Smooth muscle cell (in vitro differentiated cells): ENCODE results near the gene RRP12. TPM values are rescaled to one million over a fixed set of nuclear protein-coding genes. Genes with fewer than 3 reads are reported as not detected.

Experiments
- DNase-seq: peaks from one replicate; lab custom pipeline; 2025; ENCODE audit not compliant: unreplicated experiment; lab: John Stamatoyannopoulos, UW
- H2AFZ ChIP-seq: fragments of 200-600 bp; sonication (generic); 2 replicates; pipeline ENCODE4 v1.6.0; 2016; ENCODE audit warnings: antibody characterized with exemption, low read depth, mild to moderate bottlenecking
- H3F3A ChIP-seq: fragments of 200-600 bp; sonication (generic); 2 replicates; pipeline ENCODE4 v1.6.0; 2017; ENCODE audit warnings: antibody characterized with exemption, low read depth
- H3K27ac ChIP-seq: fragments of 200-600 bp; sonication (generic); 2 replicates; pipeline ENCODE4 v1.5.1; 2016; ENCODE audit warnings: low read depth, mild to moderate bottlenecking
- H3K27me3 ChIP-seq: fragments of 200-600 bp; sonication (generic); 2 replicates; pipeline ENCODE4 v1.6.1; 2016; ENCODE audit warnings: low read depth, mild to moderate bottlenecking
- H3K36me3 ChIP-seq: fragments of 200-600 bp; sonication (generic); 2 replicates; pipeline ENCODE4 v1.5.1; 2016; ENCODE audit warnings: low read depth
- H3K4me1 ChIP-seq: fragments of 200-600 bp; sonication (generic); 2 replicates; pipeline ENCODE4 v1.5.1; 2016; ENCODE audit warnings: low read depth
- H3K4me2 ChIP-seq: fragments of 200-600 bp; sonication (generic); 2 replicates; pipeline ENCODE4 v1.6.0; 2016; ENCODE audit warnings: mild to moderate bottlenecking
- H3K4me3 ChIP-seq: fragments of 200-600 bp; sonication (generic); 2 replicates; pipeline ENCODE4 v1.5.1; 2016; ENCODE audit warnings: mild to moderate bottlenecking
- H3K79me2 ChIP-seq: fragments of 200-600 bp; sonication (generic); 2 replicates; pipeline ENCODE4 v1.6.0; 2016; ENCODE audit warnings: low read depth, mild to moderate bottlenecking
- H3K9ac ChIP-seq: fragments of 200-600 bp; sonication (generic); 2 replicates; pipeline ENCODE4 v1.6.0; 2016; ENCODE audit warnings: low read depth
- H3K9me3 ChIP-seq: fragments of 200-600 bp; sonication (generic); replicated peaks from 2 replicates; pipeline ENCODE4 v1.5.1; 2016; ENCODE audit warnings: low read depth
- H4K20me1 ChIP-seq: fragments of 200-600 bp; sonication (generic); 2 replicates; pipeline ENCODE4 v1.6.0; 2016; ENCODE audit warnings: low read depth
- WGBS: methylation state at CpG from one replicate; pipeline ENCODE4 v1.1.7; 2016; ENCODE audit warnings: low lambda C conversion rate; 5-methylcytosine and 5-hydroxymethylcytosine counted together
- polyA plus RNA-seq: library from polyadenylated mRNA; unstranded; fragments of >200 nt; fragmentation: Nextera tagmentation; extraction: Ambion mirVana; gene quantifications from 2 replicates; pipeline ENCODE4 v1.2.1, GENCODE V29; 2016
- total RNA-seq: library from RNA; depleted of rRNA; stranded (reverse); fragments of >200 nt; gene quantifications from 2 replicates; pipeline ENCODE4 v1.2.3, GENCODE V29; 2014
- TF ChIP-seq, protein P1 (sequence below): fragments of 200-600 bp; sonication (generic); IDR thresholded peaks from 2 replicates; pipeline ENCODE4 v1.5.1; 2017; ENCODE audit warnings: borderline replicate concordance, mild to moderate bottlenecking, antibody characterized with exemption; ENCODE audit not compliant: insufficient read depth, poor library complexity, severe bottlenecking

The RRP12 gene
- total and polyA plus RNA-seq, 2 experiments from 2014 or later = 14.1 to 18.8 TPM

- Histone ChIP-seq H3K9me3 (no peaks in the 10 kb centered on the region), H3K4me1 (no peaks in the 10 kb centered on the region), H4K20me1 (no peaks in the 10 kb centered on the region), H3K36me3 (no peaks in the 10 kb centered on the region), H3K79me2 (no peaks in the 10 kb centered on the region), H3K4me2 (no peak overlapping the region), H3K4me3 (no peak overlapping the region), H3K27me3 (no peaks in the 10 kb centered on the region), H3F3A (no peaks in the 10 kb centered on the region), H3K27ac (no peak overlapping the region), H2AFZ (no peak overlapping the region), H3K9ac (no peak overlapping the region)
- TF ChIP-seq, protein P1, sequence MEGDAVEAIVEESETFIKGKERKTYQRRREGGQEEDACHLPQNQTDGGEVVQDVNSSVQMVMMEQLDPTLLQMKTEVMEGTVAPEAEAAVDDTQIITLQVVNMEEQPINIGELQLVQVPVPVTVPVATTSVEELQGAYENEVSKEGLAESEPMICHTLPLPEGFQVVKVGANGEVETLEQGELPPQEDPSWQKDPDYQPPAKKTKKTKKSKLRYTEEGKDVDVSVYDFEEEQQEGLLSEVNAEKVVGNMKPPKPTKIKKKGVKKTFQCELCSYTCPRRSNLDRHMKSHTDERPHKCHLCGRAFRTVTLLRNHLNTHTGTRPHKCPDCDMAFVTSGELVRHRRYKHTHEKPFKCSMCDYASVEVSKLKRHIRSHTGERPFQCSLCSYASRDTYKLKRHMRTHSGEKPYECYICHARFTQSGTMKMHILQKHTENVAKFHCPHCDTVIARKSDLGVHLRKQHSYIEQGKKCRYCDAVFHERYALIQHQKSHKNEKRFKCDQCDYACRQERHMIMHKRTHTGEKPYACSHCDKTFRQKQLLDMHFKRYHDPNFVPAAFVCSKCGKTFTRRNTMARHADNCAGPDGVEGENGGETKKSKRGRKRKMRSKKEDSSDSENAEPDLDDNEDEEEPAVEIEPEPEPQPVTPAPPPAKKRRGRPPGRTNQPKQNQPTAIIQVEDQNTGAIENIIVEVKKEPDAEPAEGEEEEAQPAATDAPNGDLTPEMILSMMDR = no peak
- WGBS = 60% methylated on average over 4 of the region's 4 CpGs
- no peak for DNase-seq
Measured at GRCh38 chr10:97314671-97315070, 86.5 kb downstream of the RRP12 start.

GRCh38 chr10:97312897-97313296 is 88.2 kb downstream of the RRP12 start:
- H3K79me2 ChIP-seq = no peaks in the 10 kb centered on the region
- TF ChIP-seq, protein P1 = no peak
- H3K9me3 ChIP-seq = no peaks in the 10 kb centered on the region
- H3K4me3 ChIP-seq = no peak overlapping the region
- no peak overlapping the region for H2AFZ ChIP-seq
- WGBS = 87% methylated on average over 6 of the region's 6 CpGs
- no peak overlapping the region for H3K27ac ChIP-seq
- no peak overlapping the region for H3K9ac ChIP-seq
- no peaks in the 10 kb centered on the region for H3F3A ChIP-seq
- no peaks in the 10 kb centered on the region for H3K27me3 ChIP-seq
- H3K36me3 ChIP-seq = no peaks in the 10 kb centered on the region
- DNase-seq = no peak
- H3K4me1 ChIP-seq = no peaks in the 10 kb centered on the region
- H3K4me2 ChIP-seq = no peak overlapping the region
- H4K20me1 ChIP-seq = no peaks in the 10 kb centered on the region

DNA sequence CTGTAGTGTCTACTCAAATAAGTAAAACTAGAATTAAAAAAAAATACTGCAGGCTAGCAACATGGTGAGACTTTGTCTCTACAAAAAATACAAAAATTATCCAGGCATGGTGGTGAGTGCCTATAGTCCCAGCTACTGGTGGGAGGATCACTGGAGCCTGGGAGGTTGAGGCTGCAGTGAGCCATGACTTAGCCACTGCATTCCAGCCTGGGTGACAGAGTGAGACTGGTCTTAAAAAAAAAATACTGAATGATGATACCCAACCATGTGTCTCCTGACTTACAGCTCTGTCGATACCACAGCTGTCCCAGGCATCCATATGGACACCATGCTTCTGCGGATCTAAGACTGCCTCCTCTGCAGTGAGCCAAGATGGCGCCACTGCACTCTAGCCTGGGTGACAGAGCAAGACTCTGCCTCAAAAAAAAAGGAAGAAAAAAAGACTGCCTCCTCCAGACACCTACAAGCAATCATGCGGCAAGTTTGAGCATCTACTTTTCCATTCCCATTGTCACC is 90.0 kb downstream of the RRP12 start:
- Histone ChIP-seq H3K27ac (no peak overlapping the region), H2AFZ (no peak overlapping the region), H3K79me2 (no peaks in the 10 kb centered on the region), H3K36me3 (no peaks in the 10 kb centered on the region), H3K4me1 (no peaks in the 10 kb centered on the region), H3K9me3 (no peaks in the 10 kb centered on the region), H3K4me2 (no peak overlapping the region), H3K27me3 (no peaks in the 10 kb centered on the region), H3K9ac (no peak overlapping the region), H4K20me1 (no peaks in the 10 kb centered on the region), H3K4me3 (no peak overlapping the region), H3F3A (no peaks in the 10 kb centered on the region)
- TF ChIP-seq, protein P1 = no peak
- no peak for DNase-seq
- WGBS = 92% methylated on average over 4 of the region's 4 CpGs
